AG04450 (cell line): ENCODE results near the gene MIB1. TPM values are rescaled to one million over a fixed set of nuclear protein-coding genes. Genes with fewer than 3 reads are reported as not detected.

Experiments used
- CTCF ChIA-PET: fragments of 300-600, 350-600 bp; formaldehyde crosslinking; extraction: SDS; loops from one replicate; lab custom pipeline; 2022; ENCODE audit warnings: antibody characterized with exemption, inconsistent platforms; lab: Charles Lee
- POLR2A ChIA-PET: fragments of 350-600 bp; formaldehyde crosslinking; extraction: SDS; loops from one replicate; lab custom pipeline; 2021; ENCODE audit warnings: antibody characterized with exemption, inconsistent platforms; lab: Yijun Ruan, JAX
- DNase-seq: peaks from one replicate; pipeline ENCODE4 v3.0.0-alpha.2; 2011; ENCODE audit warnings: low read depth, low spot score
- H3K27ac ChIP-seq: one replicate; pipeline ENCODE4 v1.5.1; 2012; ENCODE audit warnings: low read depth, low read length, control low read depth
- H3K27me3 ChIP-seq: one replicate; pipeline ENCODE4 v1.6.0; 2012; ENCODE audit warnings: low read length; ENCODE audit not compliant: control insufficient read depth, insufficient read depth
- H3K4me3 ChIP-seq: 2 replicates; pipeline ENCODE4 v1.5.1; 2011; ENCODE audit warnings: mild to moderate bottlenecking, low read depth, low read length, control low read depth
- H3K9me3 ChIP-seq: 2 replicates; pipeline ENCODE4 v1.5.1; 2012; ENCODE audit warnings: low read length; ENCODE audit not compliant: control insufficient read depth, insufficient read depth
- CTCF ChIP-seq: IDR thresholded peaks from 2 replicates; pipeline ENCODE4 v1.5.1; 2011; ENCODE audit warnings: low read depth, low read length, control low read depth, inconsistent platforms
- polyA plus RNA-seq: library from polyadenylated mRNA; depleted of rRNA; stranded (reverse); fragments of >200 nt; gene quantifications from 2 replicates; pipeline ENCODE4 v1.2.3, GENCODE V29; 2011; rRNA removed
- small RNA-seq: library from RNA; depleted of rRNA; stranded (forward); fragments of <200 nt; gene quantifications from one replicate; pipeline ENCODE3, GENCODE V24; 2012; ENCODE audit warnings: low read depth; ENCODE audit not compliant: insufficient read length

The MIB1 gene
- polyA plus RNA-seq, 1 experiment = 25.3 TPM

DNA sequence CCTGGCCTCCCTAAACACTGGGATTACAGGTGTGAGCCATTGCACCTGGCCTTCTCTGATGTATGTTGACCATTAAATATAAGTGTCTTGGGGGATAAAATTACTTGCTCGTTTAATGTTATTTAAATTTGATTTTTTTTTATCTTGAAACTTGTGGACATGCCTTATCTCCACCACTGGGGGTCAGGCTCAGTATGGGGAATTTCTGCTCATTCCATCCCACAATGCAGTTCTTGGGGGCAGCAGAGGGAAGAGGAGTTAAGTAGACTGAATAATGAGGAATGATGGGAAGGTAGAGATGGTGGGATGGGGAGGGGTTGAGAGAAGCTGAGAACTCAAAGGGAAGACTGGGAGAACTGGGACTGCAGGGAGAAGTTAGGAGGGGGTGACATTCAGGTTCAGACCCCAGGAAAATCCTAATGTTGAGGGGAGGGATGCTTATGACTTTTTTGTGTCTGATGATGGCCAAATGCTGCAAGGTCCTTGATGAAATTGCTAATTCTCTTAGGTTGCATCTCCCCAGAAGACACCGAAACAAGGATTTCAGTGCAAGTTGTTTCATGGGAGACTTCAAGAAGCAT lies 174.2 kb downstream of the MIB1 start:
- peak; percentile 18 for DNase-seq
- CTCF ChIA-PET = interaction anchor here (0.6 to 1.5 kb wide), 5 partner anchors 10 to 53 kb away, joined by 3 to 4 read pairs (median 3); no protein-coding TSS in a partner anchor
- POLR2A ChIA-PET = no interaction called here
- H3K27ac ChIP-seq = no peak overlapping the region
- TF ChIP-seq CTCF = peak; percentile 67
- peaks cover 11% of the 10 kb centered on the region for H3K27me3 ChIP-seq
- no peak overlapping the region for H3K4me3 ChIP-seq
- H3K9me3 ChIP-seq = no peaks in the 10 kb centered on the region

DNA sequence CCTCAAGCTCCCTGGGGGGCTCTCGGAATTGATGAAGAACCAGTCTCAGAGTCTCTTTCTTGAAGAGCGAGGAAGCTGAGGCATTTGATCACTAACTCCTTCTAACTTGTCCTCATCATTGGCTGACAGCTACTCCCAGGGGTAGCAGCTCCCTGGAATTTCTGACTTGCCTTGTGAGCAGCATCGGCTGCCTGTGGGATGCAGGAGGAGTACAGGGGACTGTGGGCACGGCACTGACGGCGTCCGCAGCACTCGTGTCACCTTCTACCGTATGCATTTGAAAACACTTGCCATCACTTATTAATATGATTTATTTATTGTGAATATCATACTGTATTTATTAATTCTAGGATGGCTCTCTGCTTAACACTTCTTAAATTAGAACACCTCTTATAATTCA lies 175.0 kb downstream of the MIB1 start:
- Histone ChIP-seq H3K27me3 (peaks cover 11% of the 10 kb centered on the region), H3K9me3 (no peaks in the 10 kb centered on the region), H3K4me3 (no peak overlapping the region), H3K27ac (no peak overlapping the region)
- CTCF ChIA-PET = interaction anchor here (0.6 to 1.5 kb wide), 5 partner anchors 9 to 53 kb away, joined by 3 to 4 read pairs (median 3); no protein-coding TSS in a partner anchor
- POLR2A ChIA-PET = no interaction called here
- TF ChIP-seq CTCF = no peak
- DNase-seq = no peak

- Histone ChIP-seq H3K27ac (no peak overlapping the region), H3K27me3 (peaks cover 5% of the 10 kb centered on the region), H3K4me3 (no peak overlapping the region), H3K9me3 (no peaks in the 10 kb centered on the region)
- no peak for DNase-seq
- TF ChIP-seq CTCF = no peak
- ChIA-PET CTCF (interaction anchor here (1.8 kb wide), 1 partner anchor 39 kb away, joined by 3 read pairs; no protein-coding TSS in a partner anchor), POLR2A (no interaction called here)
Measured at GRCh38 chr18:21916594-21916993, 176.0 kb downstream of the MIB1 start.

GRCh38 chr18:21918693-21919092 lies 178.1 kb downstream of the MIB1 start:
- POLR2A ChIA-PET = no interaction called here
- no peak for DNase-seq
- no peaks in the 10 kb centered on the region for H3K9me3 ChIP-seq
- H3K4me3 ChIP-seq = no peak overlapping the region
- H3K27me3 ChIP-seq = no peaks in the 10 kb centered on the region
- no peak overlapping the region for H3K27ac ChIP-seq
- CTCF ChIA-PET = no interaction called here
- no peak for TF ChIP-seq CTCF

Small RNA genes within 50 kb of the gene (small RNA-seq; reads per million reads assigned to genes)
- gene AC103987.3 (not detected), gene RF00019 (not detected), gene RF00045 (not detected), gene RF01241 (not detected), gene RN7SL233P (not detected), gene RNU6-1038P (not detected)

Other genes with a start within 250 kb of the MIB1 start
- gene ESCO1, start 140.1 kb upstream of the MIB1 start, polyA plus RNA-seq = 5.6 and 8.9 TPM in 2 replicates
- gene SNRPD1, start 128.5 kb upstream of the MIB1 start, polyA plus RNA-seq = 38.8 and 43.5 TPM in 2 replicates
- gene ABHD3, start 36.0 kb upstream of the MIB1 start, polyA plus RNA-seq = 3.9 and 5.7 TPM in 2 replicates